Activated T-cell treated with anti-CD3 and anti-CD28 coated beads, Interleukin-2, amount 50 U/mL, for 1 hour (primary cell): ENCODE data around the gene VDAC1.
"Not testable (repeated sequence)": the region's sequence is repeated elsewhere in the genome, so short reads cannot be mapped to it uniquely, and the experiment has no call there.

ENCODE experiments used
- DNase-seq: peaks from one replicate; pipeline ENCODE4 v3.0.0-alpha.2; 2020

The VDAC1 gene

DNA sequence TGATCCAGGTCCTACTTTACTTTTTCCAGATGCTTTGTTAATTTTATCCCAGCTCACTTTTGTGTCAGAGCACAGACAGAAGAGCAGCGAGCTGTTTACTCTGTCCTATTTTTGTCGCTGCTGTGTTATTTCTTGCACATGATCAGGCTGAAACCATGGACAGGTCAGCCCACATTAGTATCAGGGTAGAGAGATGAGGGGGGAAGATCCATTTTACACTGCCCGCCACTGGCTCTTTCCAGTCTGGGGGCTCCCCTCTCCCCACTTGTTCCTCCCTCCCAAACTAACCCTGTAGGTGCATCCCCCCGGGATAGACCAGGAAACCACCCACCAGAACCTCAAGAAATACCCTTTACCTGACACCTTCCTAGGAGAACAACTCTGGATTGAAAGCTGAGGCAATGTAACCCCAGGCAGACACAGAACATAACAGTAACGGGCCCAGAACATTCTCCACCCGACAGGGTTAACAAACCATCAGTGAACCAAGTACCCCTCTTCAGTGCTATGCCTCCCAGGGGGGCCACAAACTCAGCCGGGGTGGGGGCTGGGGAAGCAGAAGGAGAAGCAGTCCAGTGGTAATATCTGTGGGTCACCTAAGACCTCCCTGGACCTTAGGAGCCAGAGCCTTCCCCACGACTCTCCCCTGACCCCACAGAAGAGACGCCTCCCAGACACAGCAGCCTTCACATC lies 10.3 kb downstream of the VDAC1 start:
- no peak for DNase-seq

- DNase-seq, result no peak
Observed at GRCh38 chr5:133993185-133993936, 11.4 kb downstream of the VDAC1 start.

GRCh38 chr5:133992429-133993155 lies 12.2 kb downstream of the VDAC1 start:
- DNase-seq, result no peak

DNA sequence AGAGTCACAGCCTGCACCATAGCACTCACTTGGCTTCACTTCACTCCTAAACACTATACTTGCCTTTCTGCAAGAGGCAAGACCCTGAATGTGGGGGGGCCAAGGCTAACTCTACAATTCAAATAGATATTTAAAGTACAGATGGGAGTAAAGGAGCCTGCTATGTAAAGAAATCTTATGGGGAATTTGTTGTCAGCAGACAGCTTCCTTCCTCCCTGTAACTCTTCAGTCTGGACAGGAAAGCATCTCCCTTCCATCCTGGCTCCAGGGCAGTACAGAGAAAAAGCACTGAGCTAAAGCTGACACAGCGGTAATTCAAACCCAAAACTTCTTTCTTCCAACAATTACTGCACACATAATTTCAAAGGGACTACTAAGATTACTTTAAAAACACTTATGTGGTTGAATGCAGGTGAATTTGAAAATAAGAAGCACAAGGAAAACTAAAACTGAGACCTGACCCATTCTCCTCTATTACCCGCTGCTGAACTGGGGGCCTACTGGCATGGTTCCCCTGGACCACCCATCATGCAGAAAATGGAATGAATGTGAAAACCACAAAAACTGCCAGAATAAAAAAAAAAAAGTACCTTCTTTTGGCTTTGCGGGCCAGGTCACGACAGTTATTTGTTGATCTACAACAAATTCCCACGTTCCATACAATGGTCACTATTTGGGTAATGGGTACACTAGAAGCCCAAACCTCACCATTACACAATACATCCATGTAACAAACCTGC lies 13.4 kb downstream of the VDAC1 start:
- DNase-seq, result no peak

GRCh38 chr5:133990396-133990795 lies 14.4 kb downstream of the VDAC1 start:
- no peak for DNase-seq

- DNase-seq, result no peak
Observed at GRCh38 chr5:133985540-133986180, 19.1 kb downstream of the VDAC1 start.

- no peak for DNase-seq
Observed at GRCh38 chr5:133983674-133984073, 21.1 kb downstream of the VDAC1 start.

DNA sequence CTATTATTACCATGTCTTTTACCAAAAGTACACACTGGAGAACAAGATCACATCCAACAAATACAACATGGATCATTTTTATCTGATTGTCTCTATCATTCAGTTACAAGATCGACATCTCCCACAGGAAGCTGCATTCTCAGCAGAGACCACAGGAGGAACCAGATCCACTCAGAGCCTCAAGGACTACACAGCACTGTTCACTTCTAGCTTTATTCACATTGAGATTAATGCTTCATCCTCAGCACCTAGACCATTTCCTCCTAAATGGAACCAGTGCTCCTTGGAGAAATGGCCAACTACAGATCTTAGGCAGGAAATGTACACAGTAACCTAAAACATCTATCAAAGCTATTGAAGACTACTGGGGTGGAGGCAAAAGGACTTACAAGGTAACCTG lies 23.1 kb downstream of the VDAC1 start:
- no peak for DNase-seq

- DNase-seq, result no peak
Observed at GRCh38 chr5:133980652-133981051, 24.1 kb downstream of the VDAC1 start.

- no peak for DNase-seq
Observed at GRCh38 chr5:133978943-133979342, 25.8 kb downstream of the VDAC1 start.

DNA sequence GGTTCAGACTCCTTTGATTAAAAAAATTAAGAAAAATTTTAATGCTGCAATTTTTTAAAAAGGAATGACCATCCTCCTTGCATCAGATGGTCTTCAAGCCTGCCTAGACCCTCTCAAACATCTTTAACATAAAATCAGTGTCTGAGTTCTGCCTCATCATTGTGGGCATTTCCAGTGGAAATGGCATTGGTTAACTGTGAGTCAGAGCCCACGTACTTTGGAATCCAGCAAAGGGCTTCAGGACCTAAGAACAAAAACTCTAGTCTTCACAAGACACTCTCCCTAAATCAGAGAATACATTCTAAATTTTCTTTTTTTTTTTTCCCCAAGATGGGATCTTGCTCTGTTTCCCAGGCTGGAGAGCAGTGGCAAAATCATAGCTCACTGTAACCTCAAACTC lies 26.9 kb downstream of the VDAC1 start:
- no peak for DNase-seq

DNA sequence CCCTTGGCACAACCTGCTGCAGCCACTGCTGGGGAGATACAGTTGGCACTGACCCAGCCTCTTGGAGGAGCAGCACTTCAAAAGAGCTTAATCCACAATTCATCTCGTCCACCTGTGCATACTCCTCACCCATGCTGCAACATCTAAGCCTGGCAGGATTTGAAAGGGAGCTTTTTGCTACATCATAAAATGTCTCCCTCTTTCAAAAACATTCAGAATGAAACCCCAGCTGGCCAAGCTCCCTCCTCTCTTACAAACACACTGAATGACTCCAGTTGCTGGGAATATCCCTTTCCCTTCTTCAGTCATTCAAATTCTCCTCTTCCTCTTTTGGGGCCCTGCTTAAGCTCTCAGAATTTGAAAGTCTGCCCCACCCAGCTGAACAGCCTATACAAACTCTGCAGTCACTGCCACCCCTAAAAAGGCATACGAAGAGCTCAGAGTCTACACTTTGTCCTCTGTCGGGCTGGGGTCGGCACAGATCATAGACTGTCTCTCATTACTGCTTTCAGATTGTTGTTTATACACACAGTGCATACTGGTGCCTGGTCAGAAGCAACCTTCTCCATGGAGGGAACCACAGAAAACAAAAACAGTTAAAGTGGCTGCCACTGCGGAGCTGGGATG lies 27.5 kb downstream of the VDAC1 start:
- DNase-seq, result no peak

DNA sequence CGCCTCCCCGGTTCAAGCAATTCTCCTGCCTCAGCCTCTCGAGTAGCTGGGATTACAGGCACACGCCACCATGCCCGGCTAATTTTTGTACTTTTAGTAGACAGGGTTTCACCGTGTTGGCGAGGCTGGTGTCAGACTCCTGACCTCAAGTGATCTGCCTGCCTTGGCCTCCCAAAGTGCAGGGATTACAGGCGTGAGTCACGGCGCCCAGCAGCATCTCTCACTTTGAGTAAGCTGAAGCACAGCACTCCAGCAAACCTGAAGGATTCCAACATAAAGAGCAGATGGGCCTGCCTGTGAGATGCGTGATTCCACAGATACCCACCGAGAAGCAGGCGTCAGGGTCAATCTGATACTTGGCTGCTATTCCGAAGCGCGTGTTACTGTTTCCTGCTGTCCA lies 29.2 kb downstream of the VDAC1 start:
- DNase-seq, result not testable (repeated sequence)

DNA sequence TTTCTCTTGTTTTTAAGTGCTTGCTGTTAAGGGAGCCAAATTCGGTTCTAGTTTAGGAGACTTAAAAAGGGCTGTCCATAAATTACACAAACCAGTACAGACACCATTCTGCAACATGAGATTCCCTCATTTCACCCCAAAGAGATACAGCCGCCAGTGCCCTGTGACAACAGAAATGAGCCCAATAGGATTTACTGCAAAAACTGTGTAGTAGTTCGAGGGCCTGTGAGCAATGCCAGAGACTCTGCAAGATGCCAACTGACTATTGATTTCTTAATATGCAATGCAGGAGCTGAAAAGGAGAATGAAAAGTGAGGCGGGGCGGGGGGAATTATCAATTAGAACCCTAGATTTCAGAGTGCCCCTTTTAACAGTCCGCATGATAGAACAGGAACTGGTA lies 30.6 kb downstream of the VDAC1 start:
- no peak for DNase-seq

DNA sequence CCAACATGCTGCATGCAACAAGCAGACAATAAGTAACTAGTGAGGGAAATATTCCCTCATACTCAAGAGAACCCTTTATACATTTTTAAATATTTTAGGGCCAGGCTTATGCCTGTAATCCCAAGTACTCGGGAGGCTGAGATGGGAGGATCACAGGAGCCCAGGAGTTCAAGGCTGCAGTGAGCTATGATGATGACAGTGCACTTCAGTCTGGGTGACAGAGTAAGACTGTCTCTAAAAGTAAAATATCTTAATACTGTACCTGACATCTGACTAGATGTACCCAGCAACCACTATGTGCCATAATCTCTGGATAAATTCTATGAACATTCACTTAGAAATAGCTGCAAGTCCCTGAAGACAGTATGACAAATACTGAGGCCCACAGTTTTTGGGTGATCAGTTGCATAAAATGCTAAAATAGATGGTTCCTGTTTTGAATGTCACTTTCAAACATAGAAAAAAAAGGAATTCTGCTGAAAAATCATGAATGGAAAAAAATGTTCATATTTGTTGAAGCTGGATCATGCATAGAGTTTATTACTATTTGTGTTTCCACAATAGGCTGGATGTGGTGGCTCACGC lies 34.4 kb downstream of the VDAC1 start:
- no peak for DNase-seq

DNA sequence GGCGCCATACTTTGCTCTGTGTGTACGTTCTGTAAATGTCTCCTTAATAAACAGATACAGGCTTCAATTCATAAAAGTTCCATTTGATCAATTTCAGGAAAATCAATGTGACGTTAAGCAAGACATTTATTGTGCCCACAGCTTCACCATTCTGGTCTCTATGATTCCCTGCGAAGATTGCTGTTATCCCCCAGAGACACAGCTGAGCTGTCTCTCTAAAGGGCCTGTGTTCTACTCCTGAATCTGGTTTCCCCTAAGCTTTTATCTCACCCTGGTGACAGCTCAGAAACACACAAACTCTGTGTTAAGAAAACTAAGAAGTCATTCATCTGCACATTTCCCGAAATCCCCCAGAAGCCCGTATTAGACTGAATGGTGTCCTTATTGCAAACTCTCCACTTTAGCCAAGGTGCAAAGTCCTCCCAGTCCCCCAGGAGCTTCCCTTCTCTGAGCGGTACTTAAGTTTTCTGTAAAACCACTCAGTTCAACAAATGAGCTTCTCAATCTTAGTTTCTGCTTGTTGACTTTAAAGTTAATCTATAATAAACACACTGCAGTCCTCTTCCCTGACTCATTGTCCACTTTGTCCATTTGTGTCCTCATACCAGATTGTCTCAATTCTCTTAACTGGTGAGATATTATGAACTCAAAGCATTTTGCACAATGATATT lies 35.0 kb downstream of the VDAC1 start:
- no peak for DNase-seq

DNA sequence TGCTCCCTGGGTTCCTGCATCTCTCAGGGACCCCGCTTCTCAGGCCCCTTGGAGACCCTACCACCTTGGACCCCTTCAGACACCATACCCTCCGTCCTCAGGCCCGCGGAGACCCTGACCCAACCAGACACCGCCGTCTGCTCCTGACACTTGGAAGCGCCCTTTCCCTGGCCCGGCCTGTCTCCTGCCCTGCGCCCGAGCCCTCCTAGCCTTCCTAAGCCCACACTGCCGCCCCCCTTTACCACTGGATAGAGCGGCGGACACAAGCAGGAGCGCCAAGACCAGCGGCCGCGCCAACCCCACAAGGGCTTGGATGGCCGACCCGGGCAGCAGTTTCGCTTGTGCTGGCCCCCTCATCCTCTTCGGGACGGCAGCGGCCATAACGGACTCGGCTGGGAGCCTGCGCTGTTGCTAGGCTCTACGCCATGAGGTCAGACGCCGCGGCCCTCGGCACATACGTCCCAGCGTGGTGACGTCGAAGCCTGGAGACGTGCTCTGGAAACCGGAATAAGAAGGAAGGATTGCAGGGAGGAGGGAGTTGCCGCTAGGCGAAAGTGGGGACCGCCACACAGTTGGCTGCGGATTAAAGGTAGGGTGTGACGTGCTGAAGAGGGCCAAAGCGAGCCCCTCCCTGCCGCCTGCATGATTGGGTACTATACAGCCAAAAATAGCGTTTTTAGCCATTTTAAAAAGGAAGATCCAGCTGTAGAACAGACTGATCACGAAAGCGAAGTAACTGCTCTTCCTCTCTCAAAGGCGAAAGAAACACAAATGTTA lies 36.4 kb downstream of the VDAC1 start, which contains the start of gene C5orf15:
TSS of gene C5orf15 (minus strand) at position 422 of the 777 bp plus-strand sequence. CDS start at position 381, 41 bp downstream.
- DNase-seq, result peak; percentile 90

GRCh38 chr5:133967698-133968203 lies 37.0 kb downstream of the VDAC1 start:
- DNase-seq, result no peak

DNA sequence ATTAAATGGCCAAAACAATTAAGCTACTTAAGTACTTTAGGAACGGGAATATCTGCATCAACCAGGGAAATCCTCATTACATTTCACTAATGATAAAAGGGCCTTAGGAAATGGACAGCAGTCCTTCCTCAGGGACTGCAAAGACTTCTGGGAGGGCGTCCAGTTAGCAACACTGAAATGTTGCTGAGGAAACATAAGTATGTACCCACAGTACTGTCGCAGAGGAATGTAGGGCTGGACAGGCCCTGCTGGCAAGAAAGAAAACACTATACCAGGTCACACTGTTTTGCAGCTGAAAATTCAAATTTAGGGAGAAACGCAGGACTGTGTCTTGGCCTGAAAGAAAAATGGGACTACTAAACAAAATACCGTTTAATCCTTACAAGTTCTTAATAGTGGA lies 37.7 kb downstream of the VDAC1 start:
- DNase-seq, result no peak

DNA sequence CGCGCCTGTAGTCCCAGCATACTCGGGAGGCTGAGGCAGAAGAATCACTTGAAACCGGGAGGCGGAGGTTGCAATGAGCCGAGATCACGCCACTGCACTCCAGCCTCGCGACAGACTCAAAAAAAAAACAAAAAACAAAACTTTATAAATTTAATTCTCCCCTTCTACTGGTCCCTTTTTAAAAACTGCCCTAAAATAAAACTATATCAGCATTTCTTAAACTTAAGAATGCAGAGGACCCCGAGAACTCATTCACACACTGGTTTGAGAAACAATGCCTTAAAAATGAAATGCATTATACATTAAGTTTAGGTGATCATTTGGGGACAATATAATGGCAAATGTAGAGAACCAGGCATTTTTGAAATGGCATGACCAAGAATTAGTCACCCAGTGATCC lies 38.7 kb downstream of the VDAC1 start:
- DNase-seq, result no peak
